SW480 (cell line): ENCODE measurements around the gene CPED1.
"Not testable (repeated sequence)": the region's sequence is repeated elsewhere in the genome, so short reads cannot be mapped to it uniquely, and the experiment has no call there.

Source experiments
- DNase-seq: peaks from one replicate; pipeline ENCODE4 v3.0.0-alpha.2; 2016; ENCODE audit warnings: low spot score

CPED1 gene

GRCh38 chr7:121041516-121042148 is 53.1 kb downstream of the CPED1 start:
- no peak for DNase-seq

GRCh38 chr7:121042195-121042594 is 53.7 kb downstream of the CPED1 start:
- DNase-seq: no peak

- DNase-seq: no peak
Measured at GRCh38 chr7:121042899-121043298, 54.4 kb downstream of the CPED1 start.

- no peak for DNase-seq
Measured at GRCh38 chr7:121043314-121044234, 55.1 kb downstream of the CPED1 start.

- DNase-seq: no peak
Measured at GRCh38 chr7:121045090-121045489, 56.6 kb downstream of the CPED1 start.

GRCh38 chr7:121046009-121046408 is 57.5 kb downstream of the CPED1 start:
- DNase-seq: no peak

GRCh38 chr7:121046893-121047468 is 58.5 kb downstream of the CPED1 start:
- DNase-seq: no peak

- DNase-seq: no peak
Measured at GRCh38 chr7:121048195-121048594, 59.7 kb downstream of the CPED1 start.

- no peak for DNase-seq
Measured at GRCh38 chr7:121049028-121049791, 60.7 kb downstream of the CPED1 start.

- DNase-seq: no peak
Measured at GRCh38 chr7:121049897-121050296, 61.4 kb downstream of the CPED1 start.

- DNase-seq: no peak
Measured at GRCh38 chr7:121053219-121053618, 64.7 kb downstream of the CPED1 start.

- DNase-seq: no peak
Measured at GRCh38 chr7:121054925-121055324, 66.4 kb downstream of the CPED1 start.

GRCh38 chr7:121057878-121058277 is 69.4 kb downstream of the CPED1 start:
- DNase-seq: no peak

GRCh38 chr7:121058975-121059374 is 70.5 kb downstream of the CPED1 start:
- no peak for DNase-seq

GRCh38 chr7:121059979-121060509 is 71.5 kb downstream of the CPED1 start:
- DNase-seq: not testable (repeated sequence)

GRCh38 chr7:121061677-121062582 is 73.4 kb downstream of the CPED1 start:
- DNase-seq: no peak

GRCh38 chr7:121062671-121063279 is 74.3 kb downstream of the CPED1 start:
- no peak for DNase-seq

- not testable (repeated sequence) for DNase-seq
Measured at GRCh38 chr7:121067717-121068116, 79.2 kb downstream of the CPED1 start.

GRCh38 chr7:121069346-121070100 is 81.0 kb downstream of the CPED1 start:
- no peak for DNase-seq

- no peak for DNase-seq
Measured at GRCh38 chr7:121071132-121071531, 82.6 kb downstream of the CPED1 start.
